Neuronal stem cell (in vitro differentiated cells): ENCODE data around the gene USP17L24.
"Not testable (repeated sequence)": the region's sequence is repeated elsewhere in the genome, so short reads cannot be mapped to it uniquely, and the experiment has no call there.

Experiments used
- DNase-seq: peaks from one replicate; pipeline ENCODE4 v3.0.0-alpha.2; 2013; ENCODE audit warnings: low spot score
- H2AFZ ChIP-seq: one replicate; pipeline ENCODE4 v1.6.1; 2013; ENCODE audit warnings: mild to moderate bottlenecking, low read length, inconsistent platforms
- H2AK5ac ChIP-seq: 2 replicates; pipeline ENCODE4 v1.6.1; 2013; ENCODE audit warnings: low read depth, mild to moderate bottlenecking, inconsistent platforms, low read length, moderate library complexity, mixed read lengths
- H2BK120ac ChIP-seq: 2 replicates; pipeline ENCODE4 v1.6.1; 2013; ENCODE audit warnings: low read depth, mild to moderate bottlenecking, inconsistent platforms, low read length, moderate library complexity, mixed read lengths
- H2BK12ac ChIP-seq: one replicate; pipeline ENCODE4 v1.6.1; 2013; ENCODE audit warnings: low read length, inconsistent platforms
- H2BK15ac ChIP-seq: 2 replicates; pipeline ENCODE4 v1.6.1; 2013; ENCODE audit warnings: mild to moderate bottlenecking, low read length, inconsistent platforms, mixed read lengths
- H2BK5ac ChIP-seq: one replicate; pipeline ENCODE4 v1.6.1; 2013; ENCODE audit warnings: inconsistent platforms, mild to moderate bottlenecking, low read length, moderate library complexity
- H3K14ac ChIP-seq: one replicate; pipeline ENCODE4 v1.6.1; 2013; ENCODE audit warnings: low read length, inconsistent platforms
- H3K18ac ChIP-seq: 2 replicates; pipeline ENCODE4 v1.6.1; 2013; ENCODE audit warnings: low read length, inconsistent platforms
- H3K23ac ChIP-seq: 2 replicates; pipeline ENCODE4 v1.6.1; 2013; ENCODE audit warnings: low read depth, mild to moderate bottlenecking, mixed read lengths, low read length, inconsistent platforms; ENCODE audit not compliant: poor library complexity
- H3K27ac ChIP-seq: replicated peaks from 3 replicates; pipeline ENCODE4 v1.5.1; 2013; ENCODE audit warnings: low read length, inconsistent platforms
- H3K27me3 ChIP-seq, 3 experiments: 2 replicates each; pipeline ENCODE4 v1.6.1; 2013; ENCODE audit warnings: low read length in 3 of 3, mild to moderate bottlenecking in 2 of 3, inconsistent platforms in 1 of 3, low read depth in 1 of 3, mixed read lengths in 1 of 3, moderate library complexity in 1 of 3; ENCODE audit not compliant: control insufficient read depth in 3 of 3, insufficient read depth in 3 of 3
- H3K36me3 ChIP-seq, 2 donors: replicated peaks in 1 of 2; 2 replicates each; pipeline ENCODE4 v1.6.1; 2013; ENCODE audit warnings: low read length in 2 of 2; ENCODE audit not compliant: control insufficient read depth in 2 of 2, insufficient read depth in 2 of 2
- H3K4ac ChIP-seq: 2 replicates; pipeline ENCODE4 v1.6.1; 2013; ENCODE audit warnings: inconsistent platforms, mild to moderate bottlenecking, low read length, moderate library complexity
- H3K4me1 ChIP-seq, 2 donors: 1 replicate in 1 of 2; 2 replicates in 1 of 2; pipeline ENCODE4 v1.6.1; 2013; ENCODE audit warnings: low read length in 2 of 2, low read depth in 1 of 2; ENCODE audit not compliant: control insufficient read depth in 2 of 2, insufficient read depth in 1 of 2
- H3K4me2 ChIP-seq: one replicate; pipeline ENCODE4 v1.6.1; 2013; ENCODE audit warnings: mild to moderate bottlenecking, low read length, inconsistent platforms; ENCODE audit not compliant: insufficient read depth, poor library complexity, severe bottlenecking
- H3K4me3 ChIP-seq, 2 donors: 2 replicates each; pipeline ENCODE4 v1.5.1; 2013; ENCODE audit warnings: low read length in 2 of 2, mild to moderate bottlenecking in 2 of 2, inconsistent platforms in 1 of 2, moderate library complexity in 1 of 2
- H3K79me1 ChIP-seq: one replicate; pipeline ENCODE4 v1.6.1; 2013; ENCODE audit warnings: low read depth, mild to moderate bottlenecking, inconsistent platforms, low read length, moderate library complexity
- H3K9ac ChIP-seq: one replicate; pipeline ENCODE4 v1.6.1; 2013; ENCODE audit warnings: mild to moderate bottlenecking, low read depth, low read length, inconsistent platforms; ENCODE audit not compliant: poor library complexity
- H3K9me3 ChIP-seq, 2 donors: replicated peaks in 1 of 2; 2 replicates each; pipeline versions ENCODE3 to v1.6.1; 2013; ENCODE audit warnings: low read length in 2 of 2, mild to moderate bottlenecking in 2 of 2, inconsistent platforms in 1 of 2, low read depth in 1 of 2, mixed read lengths in 1 of 2, moderate library complexity in 1 of 2; ENCODE audit not compliant: control insufficient read depth in 2 of 2, insufficient read depth in 1 of 2
- H4K8ac ChIP-seq: one replicate; pipeline ENCODE4 v1.6.1; 2013; ENCODE audit warnings: low read depth, mild to moderate bottlenecking, inconsistent platforms, low read length, moderate library complexity
- H4K91ac ChIP-seq: one replicate; pipeline ENCODE4 v1.6.1; 2013; ENCODE audit warnings: low read length, low read depth, mild to moderate bottlenecking, inconsistent platforms; ENCODE audit not compliant: poor library complexity
- WGBS, 2 donors: extraction: QIAGEN DNeasy Blood & Tissue Kit; methylation state at CpG; one replicate each; pipeline ENCODE4 v1.1.7; 2013; ENCODE audit warnings: missing lambda C conversion rate in 2 of 2, mixed read lengths in 1 of 2; ENCODE audit not compliant: insufficient read length in 2 of 2, insufficient replicate concordance in 1 of 2; ENCODE audit errors: extremely low coverage in 2 of 2; 5-methylcytosine and 5-hydroxymethylcytosine counted together

USP17L24 gene

DNA sequence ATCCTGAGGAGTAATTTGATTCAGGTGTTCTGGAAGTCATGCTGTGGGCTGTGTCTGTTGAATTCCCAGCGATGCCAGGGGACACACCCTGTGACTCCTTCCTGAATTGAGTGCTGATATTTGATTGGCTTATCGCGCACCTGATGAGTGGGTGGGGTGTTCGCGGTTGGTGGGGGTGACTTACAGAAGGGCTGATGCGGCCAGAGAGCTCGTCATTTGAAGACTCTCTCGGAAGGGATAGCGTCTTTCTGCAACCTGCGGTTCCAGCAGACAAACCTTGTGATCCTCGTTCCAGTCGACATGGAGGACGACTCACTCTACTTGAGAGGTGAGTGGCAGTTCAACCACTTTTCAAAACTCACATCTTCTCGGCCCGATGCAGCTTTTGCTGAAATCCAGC is 28.4 kb downstream of the USP17L24 start, which contains the start of gene USP17L29:
USP17L29 (plus strand) TSS at position 301 of the 400 bp plus-strand sequence; CDS start at position 301, 0 bp downstream.
- H3K27me3 ChIP-seq, H3K14ac ChIP-seq, H3K27ac ChIP-seq, H3K4me2 ChIP-seq, H4K8ac ChIP-seq, H2AK5ac ChIP-seq, H2BK120ac ChIP-seq, H3K79me1 ChIP-seq, H3K23ac ChIP-seq, DNase-seq, H3K4ac ChIP-seq, H3K9ac ChIP-seq, H4K91ac ChIP-seq, H3K4me3 ChIP-seq, H3K4me1 ChIP-seq, H2BK12ac ChIP-seq, H2AFZ ChIP-seq, H3K36me3 ChIP-seq, H2BK15ac ChIP-seq, H3K9me3 ChIP-seq, H2BK5ac ChIP-seq, H3K18ac ChIP-seq: not testable (repeated sequence)
- WGBS, 2 donors: no CpG with 5 or more reads among the region's 15 CpGs

DNA sequence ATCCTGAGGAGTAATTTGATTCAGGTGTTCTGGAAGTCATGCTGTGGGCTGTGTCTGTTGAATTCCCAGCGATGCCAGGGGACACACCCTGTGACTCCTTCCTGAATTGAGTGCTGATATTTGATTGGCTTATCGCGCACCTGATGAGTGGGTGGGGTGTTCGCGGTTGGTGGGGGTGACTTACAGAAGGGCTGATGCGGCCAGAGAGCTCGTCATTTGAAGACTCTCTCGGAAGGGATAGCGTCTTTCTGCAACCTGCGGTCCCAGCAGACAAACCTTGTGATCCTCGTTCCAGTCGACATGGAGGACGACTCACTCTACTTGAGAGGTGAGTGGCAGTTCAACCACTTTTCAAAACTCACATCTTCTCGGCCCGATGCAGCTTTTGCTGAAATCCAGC is 37.9 kb downstream of the USP17L24 start, which contains the start of gene USP17L30:
USP17L30 (plus strand) TSS at position 301 of the 400 bp plus-strand sequence; CDS start at position 301, 0 bp downstream.
- H3K18ac ChIP-seq, H3K36me3 ChIP-seq, H3K4me1 ChIP-seq, H2AK5ac ChIP-seq, H3K9me3 ChIP-seq, H2AFZ ChIP-seq, H3K14ac ChIP-seq, H3K79me1 ChIP-seq, H3K27me3 ChIP-seq, H2BK5ac ChIP-seq, H3K4me3 ChIP-seq, H2BK120ac ChIP-seq, H3K27ac ChIP-seq, H4K8ac ChIP-seq, H3K4ac ChIP-seq, H3K23ac ChIP-seq, H3K4me2 ChIP-seq, H2BK12ac ChIP-seq, H3K9ac ChIP-seq, H4K91ac ChIP-seq, DNase-seq, H2BK15ac ChIP-seq: not testable (repeated sequence)
- WGBS, 2 donors: no CpG with 5 or more reads among the region's 15 CpGs
